Stimulated activated CD4-positive, alpha-beta T cell treated with anti-CD3 and anti-CD28 coated beads, Interleukin-4, amount 100 ng/mL, for 4 hours (primary cell): ENCODE data around the gene CEP20.

ENCODE experiments used
- DNase-seq, 2 experiments: peaks; one replicate each; pipeline ENCODE4 v3.0.0-alpha.2; 2020

The CEP20 gene

GRCh38 chr16:15830832-15831451, 57.5 kb downstream of the CEP20 start:
- no peak for DNase-seq

DNA sequence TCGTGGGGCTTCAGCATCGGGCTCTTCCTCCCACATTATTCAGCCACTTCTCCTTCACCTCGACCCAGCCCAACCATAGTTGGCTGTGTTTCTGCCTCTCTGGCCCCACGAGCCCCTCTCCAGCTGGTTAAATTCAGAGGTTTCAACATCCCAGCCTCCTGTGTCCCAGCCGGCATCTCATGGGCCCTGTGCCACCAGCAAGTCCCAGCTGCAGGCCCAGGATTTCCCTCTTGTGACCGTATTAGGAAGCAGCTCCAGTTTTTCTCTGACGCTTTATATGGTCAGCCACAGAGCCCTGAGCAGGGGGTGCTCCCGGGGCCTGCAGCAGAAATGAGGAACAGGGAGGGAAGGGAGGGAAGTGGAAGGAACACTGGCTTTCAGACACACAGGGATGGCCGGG, 58.9 kb downstream of the CEP20 start:
- no peak for DNase-seq

- DNase-seq, result no peak
Measured at GRCh38 chr16:15827709-15828343, 60.6 kb downstream of the CEP20 start.

GRCh38 chr16:15827299-15827698, 61.1 kb downstream of the CEP20 start:
- DNase-seq, result no peak

DNA sequence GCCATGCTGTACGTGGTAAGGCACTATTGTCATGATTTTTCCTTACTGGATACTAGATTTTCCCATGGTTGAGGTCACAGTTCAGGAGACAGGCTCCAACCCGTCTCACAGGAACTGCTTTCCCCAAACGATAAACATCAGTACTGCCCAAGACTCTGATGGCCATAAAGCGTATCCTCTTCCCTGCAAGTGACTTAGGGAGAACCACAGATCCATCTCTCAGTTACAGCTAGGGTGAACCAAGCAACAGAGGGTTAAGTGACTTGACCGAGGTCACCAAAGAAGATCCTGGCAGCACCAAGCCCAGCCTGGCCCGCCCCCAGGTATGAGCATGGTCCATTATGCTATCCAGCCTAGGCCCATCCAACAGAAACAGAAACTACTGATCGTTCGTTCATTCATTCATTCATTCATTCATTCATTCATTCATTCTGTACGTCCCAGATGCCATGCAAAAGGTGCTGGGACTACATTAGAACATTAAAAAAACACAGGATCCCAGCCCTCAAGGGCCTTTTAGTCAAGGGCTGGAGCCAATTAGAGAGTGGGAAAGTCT, 62.6 kb downstream of the CEP20 start:
- no peak for DNase-seq

DNA sequence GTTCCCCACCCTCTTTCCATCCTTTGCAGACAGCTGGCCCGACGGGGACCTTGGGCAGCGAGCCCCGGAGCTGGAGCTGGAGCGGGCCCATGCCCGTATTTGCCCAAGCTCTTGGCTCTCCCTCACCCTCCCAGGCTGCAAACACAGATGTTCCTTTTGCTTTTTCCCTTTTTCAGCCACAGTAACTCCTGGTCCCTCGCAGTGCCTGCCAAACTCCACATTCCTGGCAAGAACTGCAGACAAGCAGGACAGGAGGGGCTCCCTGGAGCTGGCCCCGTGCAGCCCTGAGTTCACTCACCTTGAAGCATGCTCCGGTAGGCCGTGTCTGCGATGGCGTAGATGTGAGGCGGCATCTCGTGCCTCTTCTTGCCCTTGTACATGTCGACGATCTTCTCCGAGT, 65.4 kb downstream of the CEP20 start:
- DNase-seq, result no peak

GRCh38 chr16:15820837-15821236, 67.6 kb downstream of the CEP20 start:
- DNase-seq, result no peak

DNA sequence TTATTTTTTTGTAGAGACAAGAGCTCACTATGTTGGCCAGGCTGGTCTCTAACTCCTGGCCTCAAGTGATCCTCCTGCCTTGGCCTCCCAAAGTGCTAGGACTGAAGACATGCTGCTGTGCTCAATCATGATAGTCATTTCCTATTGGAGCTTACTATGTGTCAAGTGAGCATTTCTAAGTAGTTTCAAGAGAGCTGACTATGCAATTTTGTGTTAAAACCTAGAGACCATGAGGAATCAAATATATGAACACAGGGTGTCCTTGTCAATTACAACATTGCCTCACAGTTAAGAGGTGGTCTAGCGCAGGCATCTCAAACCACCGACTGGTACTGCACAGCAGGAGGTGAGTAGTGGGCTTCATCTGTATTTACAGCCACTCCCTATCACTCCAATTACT, 69.4 kb downstream of the CEP20 start:
- DNase-seq, result no peak

GRCh38 chr16:15817446-15817845, 71.0 kb downstream of the CEP20 start:
- no peak for DNase-seq

DNA sequence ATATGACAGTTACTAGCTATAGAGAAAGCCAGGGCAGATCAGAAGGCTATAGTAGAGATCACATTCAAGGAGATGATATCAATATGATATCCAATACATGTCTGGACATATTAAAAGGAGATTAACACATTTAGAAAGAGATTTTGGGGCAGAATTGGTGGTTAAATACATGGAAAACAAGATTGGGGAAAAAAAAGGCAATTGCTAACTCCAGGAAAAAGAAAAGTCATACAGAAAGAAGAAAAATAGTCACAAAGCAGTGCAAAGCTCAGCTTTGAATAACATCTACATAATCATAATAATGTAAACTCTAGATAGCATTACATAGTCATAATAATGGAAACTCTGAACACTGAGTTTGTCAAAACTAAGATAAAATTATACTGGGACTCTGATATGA, 72.2 kb downstream of the CEP20 start:
- no peak for DNase-seq
